GM19099 (cell line): Measurements from ENCODE around the gene AGBL4.

Experiments used
- POLR2A ChIP-seq: IDR thresholded peaks from 3 replicates; pipeline ENCODE4 v1.6.1; 2011; ENCODE audit warnings: low read depth; ENCODE audit not compliant: insufficient read length; ENCODE audit errors: extremely low read depth

AGBL4 gene

GRCh38 chr1:48937732-48938131, 1086.0 kb downstream of the AGBL4 start:
- no peak for TF ChIP-seq POLR2A

DNA sequence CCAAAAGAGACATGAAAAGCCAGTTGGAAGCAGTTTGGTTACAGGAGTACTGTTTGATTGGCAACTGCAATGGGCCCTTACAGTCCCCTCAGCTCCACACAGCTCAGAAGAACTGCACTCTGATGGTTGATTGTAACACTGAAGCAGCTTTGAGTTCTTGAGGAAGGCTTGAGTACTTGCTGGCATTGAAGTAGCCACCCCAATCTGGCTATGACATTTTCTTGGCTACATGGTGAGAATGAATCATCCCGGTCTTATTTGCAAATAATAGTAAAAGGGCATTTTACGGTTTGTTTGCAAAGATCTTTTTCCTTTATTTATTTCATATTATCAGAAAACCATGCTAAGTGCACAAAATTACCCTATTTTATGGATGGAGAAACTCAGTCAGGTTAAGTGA, 1087.3 kb downstream of the AGBL4 start:
- no peak for TF ChIP-seq POLR2A

DNA sequence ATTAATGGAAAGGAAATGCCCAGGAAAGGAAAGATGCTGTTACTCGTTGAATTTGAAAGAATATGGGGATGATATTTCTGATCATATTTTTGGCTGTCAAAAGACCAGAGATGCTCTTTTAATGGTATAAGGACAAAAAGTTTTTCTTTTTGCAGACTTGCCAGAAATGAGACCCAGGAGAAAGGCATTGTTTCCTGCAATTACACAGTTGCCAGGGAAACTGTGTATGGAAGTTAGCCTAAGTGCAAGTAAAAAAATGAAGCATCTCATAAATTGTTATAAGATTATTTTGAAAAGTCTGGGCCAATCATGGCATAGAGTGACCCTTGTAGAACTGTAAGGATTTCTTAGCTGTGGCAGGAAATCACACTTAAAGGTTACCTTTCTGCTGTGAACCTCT, 1091.4 kb downstream of the AGBL4 start:
- TF ChIP-seq POLR2A = no peak

DNA sequence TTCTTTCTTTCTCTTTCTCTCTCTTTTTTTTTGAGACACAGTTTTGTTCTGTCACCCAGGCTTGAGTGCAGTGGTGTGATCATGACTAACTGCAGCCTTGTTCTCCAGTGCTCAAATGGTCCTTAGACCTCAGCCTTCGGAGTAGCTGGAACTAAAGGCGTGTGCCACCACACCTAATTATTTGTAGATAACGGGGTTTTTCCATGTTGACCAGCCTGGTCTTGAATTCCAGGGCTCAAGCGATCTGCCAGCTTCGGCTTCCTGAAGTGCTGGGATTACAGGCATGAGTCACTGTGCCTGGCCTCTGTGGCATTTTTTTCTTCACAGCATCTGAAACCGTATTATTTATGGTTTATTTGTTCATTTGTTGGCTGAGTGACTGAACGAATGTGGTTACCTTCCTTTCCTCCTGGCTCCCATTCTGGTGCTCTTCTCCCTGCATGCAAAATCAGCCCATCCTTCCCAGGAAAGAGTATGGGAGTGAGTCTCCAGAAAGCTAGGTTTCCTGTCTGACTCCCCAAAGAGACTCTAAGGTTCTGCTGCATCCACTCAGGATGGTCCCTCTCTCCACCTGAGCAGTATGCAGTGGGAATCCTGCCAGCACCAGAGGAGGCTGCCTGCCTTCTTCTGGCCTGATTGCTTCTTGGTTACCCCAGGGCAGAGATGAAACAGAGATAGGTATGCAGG, 1092.1 kb downstream of the AGBL4 start:
- TF ChIP-seq POLR2A = no peak

GRCh38 chr1:48930011-48930410, 1093.7 kb downstream of the AGBL4 start:
- no peak for TF ChIP-seq POLR2A

- no peak for TF ChIP-seq POLR2A
These were observed 1099.7 kb downstream of the AGBL4 start for GRCh38 chr1:48924099-48924498.

- no peak for TF ChIP-seq POLR2A
These were observed 1100.6 kb downstream of the AGBL4 start for GRCh38 chr1:48923116-48923515.

DNA sequence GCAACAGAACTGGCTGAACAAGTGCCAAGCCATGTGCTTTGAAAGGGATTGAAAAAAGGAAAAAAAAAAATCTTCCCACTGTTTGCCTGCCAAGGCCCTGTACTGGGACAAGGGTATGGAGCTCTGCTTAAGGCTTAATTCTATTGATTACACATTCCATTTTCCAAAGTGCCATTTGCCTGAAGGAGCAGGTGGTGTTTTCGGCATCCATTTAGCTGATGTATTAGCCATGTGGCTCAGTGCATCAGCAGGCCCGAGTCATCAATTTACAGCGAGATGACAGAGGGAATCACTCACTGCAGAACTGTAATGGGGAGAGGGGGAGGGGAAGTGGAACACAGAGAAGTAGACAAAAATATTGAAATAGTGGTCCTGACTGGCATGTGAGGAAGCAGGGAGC, 1102.9 kb downstream of the AGBL4 start:
- TF ChIP-seq POLR2A = no peak

GRCh38 chr1:48917901-48918603, 1105.7 kb downstream of the AGBL4 start:
- no peak for TF ChIP-seq POLR2A

GRCh38 chr1:48917070-48917454, 1106.7 kb downstream of the AGBL4 start:
- no peak for TF ChIP-seq POLR2A

DNA sequence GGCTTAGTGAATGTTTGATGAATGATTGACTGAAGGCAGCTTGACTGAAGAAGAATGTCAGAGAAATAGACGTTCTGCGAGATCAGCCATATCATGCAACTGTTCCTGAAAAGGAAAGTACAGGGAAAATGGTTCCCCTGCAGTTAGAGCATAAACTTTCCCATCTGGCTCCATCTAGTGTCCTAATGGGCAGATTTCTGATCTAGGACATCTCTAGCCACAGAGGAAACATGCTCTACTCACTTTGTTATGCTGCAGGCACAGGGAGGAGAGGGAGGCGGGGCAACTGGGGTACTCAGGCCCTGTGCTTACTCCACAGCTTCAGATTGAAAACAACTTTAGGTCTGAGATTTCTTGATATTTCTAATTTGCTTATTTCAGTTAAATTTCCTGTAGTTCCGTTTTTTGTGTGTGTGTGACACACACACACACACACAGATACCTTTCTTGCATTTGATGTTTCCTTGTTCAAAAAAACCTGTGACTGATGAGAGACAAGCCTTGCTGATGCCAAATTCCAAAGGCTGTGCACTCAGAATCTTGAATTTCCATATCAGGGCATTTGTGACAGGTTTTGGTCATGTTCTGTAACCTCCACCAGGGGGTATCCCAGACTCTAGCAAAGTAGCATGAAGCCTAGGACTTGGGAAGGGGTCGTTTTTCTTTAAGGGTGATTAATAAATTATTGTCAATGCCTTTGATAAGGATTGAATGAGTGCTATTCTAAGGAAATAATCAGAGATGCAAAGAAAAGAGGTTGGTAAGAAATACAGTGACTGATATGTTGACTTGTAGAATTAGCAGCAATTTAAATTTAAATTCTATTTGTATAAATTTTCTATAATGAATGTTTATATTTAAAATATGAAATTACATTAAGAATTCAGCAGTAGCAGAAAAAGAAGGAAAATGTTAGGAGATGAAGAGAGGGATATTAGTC, 1107.4 kb downstream of the AGBL4 start:
- no peak for TF ChIP-seq POLR2A

GRCh38 chr1:48908606-48909005, 1115.1 kb downstream of the AGBL4 start:
- no peak for TF ChIP-seq POLR2A

GRCh38 chr1:48906729-48907128, 1117.0 kb downstream of the AGBL4 start:
- no peak for TF ChIP-seq POLR2A

- TF ChIP-seq POLR2A = no peak
These were observed 1117.6 kb downstream of the AGBL4 start for GRCh38 chr1:48906164-48906563.

DNA sequence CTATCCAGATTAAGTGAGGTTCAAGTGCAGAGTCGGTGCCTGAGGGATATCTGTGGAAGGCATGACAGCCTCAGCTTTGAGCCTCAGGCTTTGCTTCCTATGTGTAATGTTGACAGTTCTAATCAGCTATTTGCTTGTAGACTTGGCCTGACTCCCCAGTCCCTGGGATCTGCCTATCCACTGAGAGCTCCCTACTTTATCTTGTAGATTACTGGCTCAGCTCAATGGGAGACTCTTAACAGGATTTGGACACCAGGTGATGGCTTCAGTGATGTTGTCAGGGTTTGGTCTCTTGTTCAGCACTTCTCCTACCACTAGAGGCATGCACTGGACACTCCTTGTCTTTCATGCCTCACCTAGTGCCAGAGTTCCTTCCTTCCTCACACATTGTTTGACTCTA, 1120.5 kb downstream of the AGBL4 start:
- TF ChIP-seq POLR2A = no peak

GRCh38 chr1:48898894-48899293, 1124.9 kb downstream of the AGBL4 start:
- TF ChIP-seq POLR2A = no peak

DNA sequence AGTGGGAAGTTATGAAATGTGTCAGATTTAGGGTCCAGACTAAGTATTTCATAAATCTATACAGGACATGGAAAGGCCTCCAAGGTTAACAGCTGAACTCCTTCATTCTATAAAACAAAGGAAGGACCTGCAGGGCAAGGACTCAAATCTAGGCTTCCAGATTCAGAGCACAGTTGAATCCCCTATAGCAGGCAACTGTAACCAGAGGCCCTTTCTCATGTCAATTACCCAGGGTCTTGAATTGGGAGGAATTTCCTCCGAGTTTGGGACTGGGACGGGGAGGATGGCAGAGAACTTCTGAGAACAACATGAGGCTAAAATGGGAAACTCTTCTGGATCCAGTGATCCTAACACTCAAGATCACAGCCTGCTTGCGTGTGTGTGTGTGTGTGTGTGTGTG, 1134.1 kb downstream of the AGBL4 start:
- no peak for TF ChIP-seq POLR2A
